Measurements from ENCODE around the gene HTRA3.

The HTRA3 gene

GRCh38 chr4:8250227-8250626, 19.3 kb upstream of the HTRA3 start:
- DNase-seq, result no peak

GRCh38 chr4:8250637-8251036, 18.9 kb upstream of the HTRA3 start:
- DNase-seq, result no peak

GRCh38 chr4:8251110-8251883, 18.3 kb upstream of the HTRA3 start:
- no peak for DNase-seq

GRCh38 chr4:8252301-8253173, 17.0 kb upstream of the HTRA3 start:
- DNase-seq, result no peak

- no peak for DNase-seq
Measured at GRCh38 chr4:8254076-8254475, 15.5 kb upstream of the HTRA3 start.

- peak; percentile 47 for DNase-seq
Measured at GRCh38 chr4:8255698-8256441, 13.7 kb upstream of the HTRA3 start.

- DNase-seq, result no peak
Measured at GRCh38 chr4:8257854-8258253, 11.7 kb upstream of the HTRA3 start.

GRCh38 chr4:8258552-8259212, 10.9 kb upstream of the HTRA3 start:
- no peak for DNase-seq

- DNase-seq, result no peak
Measured at GRCh38 chr4:8259743-8260430, 9.7 kb upstream of the HTRA3 start.

- peak; percentile 81 for DNase-seq
Measured at GRCh38 chr4:8260656-8261111, 8.9 kb upstream of the HTRA3 start.

GRCh38 chr4:8261851-8262535, 7.6 kb upstream of the HTRA3 start:
- DNase-seq, result peak; percentile 58

GRCh38 chr4:8262637-8263322, 6.8 kb upstream of the HTRA3 start:
- DNase-seq, result no peak

- no peak for DNase-seq
Measured at GRCh38 chr4:8263397-8263796, 6.2 kb upstream of the HTRA3 start.

- DNase-seq, result no peak
Measured at GRCh38 chr4:8264106-8264505, 5.4 kb upstream of the HTRA3 start.

GRCh38 chr4:8265171-8265929, 4.2 kb upstream of the HTRA3 start:
- no peak for DNase-seq

- DNase-seq, result no peak
Measured at GRCh38 chr4:8266088-8266487, 3.5 kb upstream of the HTRA3 start.

- DNase-seq, result no peak
Measured at GRCh38 chr4:8266508-8266907, 3.0 kb upstream of the HTRA3 start.

GRCh38 chr4:8267077-8267476, 2.5 kb upstream of the HTRA3 start:
- DNase-seq, result peak; percentile 40

- no peak for DNase-seq
Measured at GRCh38 chr4:8268211-8268610, 1.3 kb upstream of the HTRA3 start.

GRCh38 chr4:8268901-8269534, 536 bp upstream of the HTRA3 start:
- no peak for DNase-seq
